SJSA1 (cell line): ENCODE data around the gene IL25. TPM values are rescaled to one million over a fixed set of nuclear protein-coding genes. Genes with fewer than 3 reads are reported as not detected.
"Not testable (repeated sequence)": the region's sequence is repeated elsewhere in the genome, so short reads cannot be mapped to it uniquely, and the experiment has no call there.

Source experiments
- DNase-seq, 2 experiments: peaks; one replicate each; pipeline ENCODE4 v3.0.0-alpha.2; 2015 to 2020; ENCODE audit warnings: low spot score in 2 of 2, low read depth in 1 of 2
- H3K27ac ChIP-seq: fragments of 250-450 bp; sonication (Bioruptor Pico); 2 replicates; pipeline ENCODE4 v1.5.1; 2020; ENCODE audit warnings: mild to moderate bottlenecking, moderate library complexity
- H3K27me3 ChIP-seq: fragments of 250-450 bp; sonication (Bioruptor Pico); replicated peaks from 2 replicates; pipeline ENCODE4 v1.5.1; 2020; ENCODE audit warnings: mild to moderate bottlenecking, moderate library complexity
- H3K36me3 ChIP-seq: fragments of 250-450 bp; sonication (Bioruptor Pico); 2 replicates; pipeline ENCODE4 v1.5.1; 2020; ENCODE audit warnings: mild to moderate bottlenecking
- H3K4me1 ChIP-seq: fragments of 250-450 bp; sonication (Bioruptor Pico); replicated peaks from 2 replicates; pipeline ENCODE4 v1.6.1; 2021; ENCODE audit warnings: mild to moderate bottlenecking
- H3K4me3 ChIP-seq: fragments of 250-450 bp; sonication (Bioruptor Pico); 2 replicates; pipeline ENCODE4 v1.5.1; 2020; ENCODE audit warnings: mild to moderate bottlenecking
- H3K9me3 ChIP-seq: fragments of 250-450 bp; sonication (Bioruptor Pico); replicated peaks from 2 replicates; pipeline ENCODE4 v1.5.1; 2020; ENCODE audit warnings: mild to moderate bottlenecking
- total RNA-seq: library from RNA; depleted of rRNA; stranded (reverse); fragments of >200 nt; shearing (Covaris generic); gene quantifications from 2 replicates; pipeline ENCODE4 v1.2.3, GENCODE V29; 2014

IL25 gene
- total RNA-seq, 1 experiment from 2014 or later, result not detected

DNA sequence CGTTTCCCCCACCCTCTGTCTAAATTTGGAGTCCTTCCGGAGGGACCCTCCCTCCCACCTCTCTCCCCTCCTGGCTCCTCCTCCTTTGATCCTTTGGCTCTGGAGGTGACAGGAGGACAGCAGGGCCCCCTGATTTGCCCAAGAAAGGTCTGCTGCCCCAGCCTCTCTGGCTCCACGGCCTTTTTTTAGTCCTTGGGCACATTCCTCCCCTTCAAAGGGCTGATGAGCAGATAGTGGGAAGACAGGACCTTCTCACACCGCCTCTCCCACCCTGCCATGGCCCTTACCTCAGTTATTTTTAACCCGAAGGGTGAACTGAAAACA is 35.7 kb downstream of the IL25 start:
- peaks cover 25% of the 10 kb centered on the region for H3K27me3 ChIP-seq

DNA sequence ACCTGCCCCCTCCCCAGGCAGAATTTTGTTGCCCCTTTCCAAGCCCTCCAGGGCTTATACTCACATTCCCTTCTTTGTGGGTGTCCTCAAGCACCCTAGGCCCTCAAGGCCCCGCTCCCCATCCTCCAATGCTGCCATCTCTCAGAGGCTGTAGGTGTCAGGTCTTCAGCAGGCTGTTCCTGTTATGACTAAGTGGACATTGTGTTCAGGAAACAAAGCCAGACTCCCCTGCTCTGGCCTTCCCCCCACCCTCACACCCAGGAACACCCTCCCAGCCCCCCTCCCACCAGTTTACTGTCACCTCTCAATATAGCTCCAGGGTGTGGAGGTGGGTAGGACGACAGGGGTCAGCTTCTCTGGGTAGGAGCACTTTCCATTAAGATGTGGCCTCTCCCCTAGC is 36.9 kb downstream of the IL25 start:
- DNase-seq, result no peak
- Histone ChIP-seq H3K27ac (no peak overlapping the region), H3K36me3 (no peaks in the 10 kb centered on the region), H3K4me3 (no peak overlapping the region), H3K27me3 (peaks cover 16% of the 10 kb centered on the region), H3K9me3 (no peaks in the 10 kb centered on the region), H3K4me1 (no peaks in the 10 kb centered on the region)

More for the DNA sequence above, 35.7 kb downstream of the IL25 start:
- no peaks in the 10 kb centered on the region for H3K36me3 ChIP-seq
- H3K9me3 ChIP-seq, result no peaks in the 10 kb centered on the region
- H3K4me1 ChIP-seq, result no peaks in the 10 kb centered on the region
- no peak for DNase-seq
- H3K27ac ChIP-seq, result no peak overlapping the region
- H3K4me3 ChIP-seq, result no peak overlapping the region

DNA sequence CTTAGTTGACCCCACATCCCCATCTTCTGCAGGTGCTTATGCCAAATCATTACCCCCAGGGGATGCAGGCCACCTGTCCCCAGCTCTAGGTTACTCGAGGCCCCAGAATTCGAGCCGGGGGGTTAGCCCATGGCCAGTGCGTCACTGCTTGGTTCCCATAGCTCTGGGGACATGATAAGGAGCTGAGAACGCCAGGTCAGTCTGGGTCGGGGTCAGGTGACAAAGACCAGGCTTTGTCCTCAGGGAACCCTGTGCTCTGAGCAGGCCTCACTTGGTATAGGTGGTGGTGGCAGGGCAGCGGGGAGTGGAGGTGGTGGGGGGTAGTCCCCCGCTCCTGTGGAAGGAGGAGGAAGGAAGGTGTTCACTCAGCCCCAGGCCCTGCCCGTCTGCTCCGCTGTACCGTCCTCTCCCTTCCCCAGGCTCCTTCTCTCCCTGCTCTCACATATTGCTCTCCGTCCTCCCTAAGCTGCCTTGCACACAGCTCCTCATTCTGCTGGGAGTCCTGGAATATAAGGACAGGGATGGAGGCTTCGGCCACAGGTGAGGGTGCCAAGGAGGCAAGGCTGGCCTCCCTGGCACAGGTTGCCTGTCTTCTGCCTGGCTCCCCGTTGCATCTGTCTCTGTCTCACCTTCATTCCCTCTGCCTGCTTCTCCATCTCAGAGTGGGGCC is 37.5 kb downstream of the IL25 start:
- no peak overlapping the region for H3K4me3 ChIP-seq
- peaks cover 9% of the 10 kb centered on the region for H3K27me3 ChIP-seq
- H3K9me3 ChIP-seq, result no peaks in the 10 kb centered on the region
- no peak for DNase-seq
- no peak overlapping the region for H3K27ac ChIP-seq
- H3K4me1 ChIP-seq, result no peaks in the 10 kb centered on the region
- H3K36me3 ChIP-seq, result no peaks in the 10 kb centered on the region

DNA sequence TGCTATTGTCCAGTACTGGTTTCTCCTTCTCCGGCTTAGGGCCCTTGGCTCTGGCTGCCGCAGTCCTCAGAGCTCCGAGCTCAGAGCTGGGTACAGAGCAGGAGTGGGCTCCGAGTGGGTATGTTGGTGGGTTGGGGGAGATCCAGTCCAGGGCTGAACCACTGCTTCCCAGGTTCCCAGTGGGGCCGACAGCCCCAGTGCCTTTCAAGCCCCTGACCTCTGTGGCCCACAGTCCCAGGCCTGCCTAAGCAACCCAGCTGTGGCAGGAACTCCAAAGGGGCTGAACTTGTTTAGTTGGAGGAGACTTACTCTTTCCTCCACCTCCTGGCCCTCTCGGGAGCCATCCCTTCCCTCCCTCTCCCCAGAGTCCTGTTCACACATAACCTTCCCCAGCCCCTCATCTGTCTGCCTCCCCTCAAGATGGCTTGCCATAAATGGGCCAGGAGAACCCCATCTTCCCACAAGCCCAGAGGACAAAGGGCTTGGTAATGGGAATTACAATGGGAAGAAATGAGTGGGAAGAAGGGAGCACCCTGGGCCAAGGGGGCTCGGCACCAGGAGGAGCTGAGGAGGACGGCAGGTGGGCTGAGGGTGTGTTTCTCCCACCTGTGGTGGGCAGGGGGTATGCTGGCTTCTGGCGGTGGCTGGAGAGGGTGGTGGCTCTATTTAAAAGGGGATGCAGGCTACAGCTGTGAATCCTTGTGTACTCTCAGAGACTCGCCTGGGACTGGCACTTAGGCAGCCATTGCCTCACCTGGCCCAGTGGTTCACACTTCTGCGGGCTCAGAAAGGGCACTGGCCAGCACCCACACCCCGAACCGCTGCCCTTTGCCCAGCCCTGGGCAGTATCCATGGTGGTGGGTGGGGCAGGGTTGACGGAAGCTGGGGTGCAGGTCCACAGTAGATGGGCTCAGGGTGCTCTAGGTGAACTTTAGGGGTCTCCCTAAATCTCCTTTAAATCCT is 39.2 kb downstream of the IL25 start:
- Histone ChIP-seq H3K27me3 (peaks cover 9% of the 10 kb centered on the region), H3K4me1 (no peaks in the 10 kb centered on the region), H3K4me3 (no peak overlapping the region), H3K9me3 (no peaks in the 10 kb centered on the region), H3K27ac (no peak overlapping the region), H3K36me3 (no peaks in the 10 kb centered on the region)
- no peak for DNase-seq

DNA sequence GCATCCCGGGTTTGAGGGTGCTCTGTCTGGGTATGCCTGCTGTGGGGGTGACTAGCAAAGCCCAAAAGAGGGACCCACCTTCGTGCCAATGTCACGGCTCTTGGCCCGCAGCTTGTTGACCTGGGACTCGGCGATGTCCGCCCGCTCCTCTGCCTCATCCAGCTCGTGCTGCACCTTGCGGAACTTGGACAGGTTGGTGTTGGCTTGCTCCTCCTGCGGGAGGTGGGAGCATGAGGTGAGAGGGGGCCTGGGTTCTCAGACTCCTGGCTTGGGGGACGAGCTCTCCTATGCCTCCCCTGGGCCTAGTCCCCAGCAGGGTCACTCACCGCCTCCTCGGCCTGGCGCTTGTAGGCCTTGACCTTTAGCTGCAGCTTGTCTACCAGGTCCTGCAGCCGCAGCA is 41.1 kb downstream of the IL25 start:
- no peak overlapping the region for H3K4me3 ChIP-seq
- no peaks in the 10 kb centered on the region for H3K9me3 ChIP-seq
- H3K4me1 ChIP-seq, result no peaks in the 10 kb centered on the region
- H3K27me3 ChIP-seq, result peaks cover 7% of the 10 kb centered on the region
- H3K36me3 ChIP-seq, result no peaks in the 10 kb centered on the region
- H3K27ac ChIP-seq, result no peak overlapping the region
- no peak for DNase-seq

DNA sequence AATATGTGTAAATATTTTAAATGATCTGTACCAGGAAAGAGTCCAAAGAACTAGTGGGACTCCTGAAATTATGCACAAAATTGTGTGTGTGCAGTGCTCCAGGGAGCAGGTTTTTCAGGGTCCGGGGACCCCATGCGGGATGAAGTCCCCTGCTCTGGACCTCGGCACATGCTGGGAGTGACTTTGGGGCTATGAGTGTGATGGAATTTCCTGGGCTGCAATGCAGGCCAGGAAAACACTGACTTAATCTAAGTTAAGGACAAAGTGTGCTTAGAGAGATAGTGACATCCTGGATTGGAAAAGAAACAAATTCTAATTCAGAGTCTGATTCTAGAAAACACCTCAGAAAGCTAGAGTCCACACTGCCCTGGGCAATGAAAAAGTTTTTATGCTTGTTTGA is 41.6 kb downstream of the IL25 start:
- peaks cover 7% of the 10 kb centered on the region for H3K27me3 ChIP-seq
- H3K4me3 ChIP-seq, result no peak overlapping the region

DNA sequence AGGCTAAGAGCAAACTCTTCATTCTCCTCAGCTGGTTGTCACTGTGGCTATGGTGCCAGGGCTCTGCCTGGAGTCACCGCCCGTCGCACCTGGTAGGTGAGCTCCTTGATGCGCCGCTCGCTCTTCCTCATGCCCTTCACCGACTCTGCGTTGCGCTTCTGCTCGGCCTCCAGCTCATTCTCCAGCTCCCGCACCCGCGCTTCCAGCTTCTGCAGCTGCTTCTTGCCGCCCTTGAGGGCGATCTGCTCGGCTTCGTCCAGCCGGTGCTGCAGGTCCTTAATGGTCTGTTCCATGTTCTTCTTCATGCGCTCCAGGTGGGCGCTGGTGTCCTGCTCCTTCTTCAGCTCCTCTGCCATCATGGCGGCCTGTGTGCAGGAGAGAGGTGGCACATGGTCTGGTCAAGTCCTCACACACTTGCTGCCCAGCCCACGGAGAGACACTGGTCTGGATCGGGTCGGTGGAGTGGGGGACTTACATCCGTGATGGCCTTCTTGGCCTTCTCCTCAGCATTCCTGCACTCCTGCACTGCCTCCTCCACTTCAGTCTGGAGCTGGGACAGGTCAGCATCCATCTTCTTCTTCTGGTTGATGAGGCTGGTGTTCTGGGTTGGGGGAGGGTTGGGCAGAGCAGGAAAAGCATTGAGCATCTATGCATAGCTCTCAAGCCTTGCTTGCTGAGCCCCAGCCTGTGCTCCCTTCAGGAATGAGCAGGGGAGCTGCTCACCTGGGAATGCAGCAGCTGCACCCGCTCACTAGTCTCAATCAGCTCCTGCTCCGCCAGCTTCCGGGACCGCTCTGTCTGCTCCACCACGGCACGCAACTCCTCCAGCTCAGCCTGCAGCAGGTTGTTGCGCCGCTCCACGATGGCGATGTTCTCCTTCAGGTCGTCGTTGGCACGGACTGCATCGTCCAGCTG is 42.6 kb downstream of the IL25 start:
- Histone ChIP-seq H3K9me3 (no peaks in the 10 kb centered on the region), H3K4me1 (no peaks in the 10 kb centered on the region), H3K27ac (no peak overlapping the region), H3K4me3 (no peak overlapping the region), H3K36me3 (no peaks in the 10 kb centered on the region), H3K27me3 (peaks cover 4% of the 10 kb centered on the region)
- DNase-seq, result no peak

More for the DNA sequence above, 41.6 kb downstream of the IL25 start:
- Histone ChIP-seq H3K4me1 (no peaks in the 10 kb centered on the region), H3K36me3 (no peaks in the 10 kb centered on the region), H3K9me3 (no peaks in the 10 kb centered on the region), H3K27ac (no peak overlapping the region)
- no peak for DNase-seq

DNA sequence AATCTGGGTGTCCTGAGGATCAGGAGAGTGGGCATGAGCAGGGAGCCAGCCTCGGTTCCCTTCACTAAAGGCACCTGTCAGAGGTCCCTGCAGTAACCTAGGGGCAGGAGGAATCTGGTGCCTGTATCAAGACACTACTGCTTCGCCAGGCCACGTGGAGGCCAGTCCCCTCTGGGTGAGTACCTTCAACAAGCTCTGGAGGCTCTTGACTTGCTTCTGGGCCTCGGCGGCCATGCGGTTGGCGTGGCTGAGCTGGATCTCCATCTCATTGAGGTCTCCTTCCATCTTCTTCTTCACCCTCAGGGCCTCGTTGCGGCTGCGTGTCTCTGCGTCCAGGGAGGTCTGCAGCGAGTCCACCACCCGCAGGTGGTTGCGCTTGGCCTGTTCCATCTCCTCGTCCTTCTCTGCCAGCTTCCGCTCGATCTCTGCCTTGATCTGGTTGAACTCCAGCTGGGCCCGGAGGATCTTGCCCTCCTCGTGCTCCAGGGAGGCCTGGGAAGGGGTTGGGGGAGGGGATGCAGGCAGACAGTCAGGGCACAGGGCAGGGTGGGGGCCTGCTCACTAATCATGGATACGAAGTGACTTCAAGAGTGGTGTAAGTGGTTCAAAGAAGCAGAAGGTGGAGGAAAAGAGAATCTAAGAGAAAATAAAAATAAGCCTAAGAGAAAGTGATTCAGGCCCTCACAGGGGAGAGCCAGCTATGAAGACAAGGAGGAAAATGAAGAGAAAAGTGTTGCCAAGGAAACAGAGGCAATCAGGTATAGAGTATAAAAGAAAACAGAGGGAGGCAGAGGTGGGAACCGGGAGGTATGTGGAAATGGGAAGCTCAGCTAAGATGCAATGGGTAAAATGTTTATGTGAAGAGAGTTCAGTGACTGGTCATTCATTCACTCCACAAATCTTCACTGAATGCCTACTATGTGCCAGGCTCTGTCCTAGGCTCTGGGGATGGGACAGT is 43.5 kb downstream of the IL25 start:
- Histone ChIP-seq H3K9me3 (no peaks in the 10 kb centered on the region), H3K27ac (no peak overlapping the region), H3K4me3 (no peak overlapping the region), H3K27me3 (peaks cover 3% of the 10 kb centered on the region), H3K36me3 (no peaks in the 10 kb centered on the region), H3K4me1 (no peaks in the 10 kb centered on the region)
- DNase-seq, result no peak

DNA sequence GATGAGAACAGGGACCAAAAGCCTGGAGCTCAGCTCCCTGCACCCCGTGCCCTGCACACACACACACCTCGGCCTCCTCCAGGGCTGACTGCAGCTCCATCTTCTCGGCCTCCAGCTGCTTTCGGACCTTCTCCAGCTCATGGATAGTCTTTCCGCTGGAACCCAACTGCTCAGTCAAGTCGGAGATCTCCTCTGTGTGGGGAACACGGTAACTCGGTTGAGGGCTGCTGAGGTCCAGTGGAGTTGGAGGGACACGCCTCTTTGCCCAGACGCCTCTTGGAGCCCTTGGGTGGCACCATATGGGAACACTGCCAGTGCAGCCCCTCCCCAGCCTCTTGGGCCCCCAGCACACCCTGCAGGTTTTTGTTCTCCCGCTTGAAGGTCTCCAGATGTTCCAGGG is 44.2 kb downstream of the IL25 start:
- Histone ChIP-seq H3K27ac (no peak overlapping the region), H3K27me3 (peaks cover 3% of the 10 kb centered on the region), H3K9me3 (no peaks in the 10 kb centered on the region), H3K4me1 (no peaks in the 10 kb centered on the region), H3K4me3 (no peak overlapping the region), H3K36me3 (no peaks in the 10 kb centered on the region)
- DNase-seq, result no peak

DNA sequence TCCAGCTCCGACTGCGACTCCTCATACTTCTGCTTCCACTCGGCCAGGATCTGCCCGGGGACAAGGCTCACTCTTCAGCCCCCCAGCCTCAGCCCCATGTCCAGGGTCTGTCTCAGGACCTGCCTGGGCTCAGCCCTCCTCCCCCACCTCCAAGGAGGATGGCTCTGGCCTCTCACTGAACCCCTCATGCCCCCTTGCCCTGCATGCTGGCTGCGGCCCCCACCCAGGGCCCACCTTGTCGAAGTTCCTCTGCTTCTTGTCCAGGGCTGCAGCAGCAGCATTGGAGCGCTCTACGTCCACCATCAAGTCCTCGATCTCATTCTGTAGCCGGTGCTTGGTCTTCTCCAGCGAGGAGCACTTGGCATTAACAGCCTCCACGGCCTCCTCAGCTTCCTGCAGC is 44.7 kb downstream of the IL25 start:
- not testable (repeated sequence) for DNase-seq, H3K4me3 ChIP-seq, H3K36me3 ChIP-seq, H3K9me3 ChIP-seq, H3K27me3 ChIP-seq, H3K4me1 ChIP-seq, H3K27ac ChIP-seq

DNA sequence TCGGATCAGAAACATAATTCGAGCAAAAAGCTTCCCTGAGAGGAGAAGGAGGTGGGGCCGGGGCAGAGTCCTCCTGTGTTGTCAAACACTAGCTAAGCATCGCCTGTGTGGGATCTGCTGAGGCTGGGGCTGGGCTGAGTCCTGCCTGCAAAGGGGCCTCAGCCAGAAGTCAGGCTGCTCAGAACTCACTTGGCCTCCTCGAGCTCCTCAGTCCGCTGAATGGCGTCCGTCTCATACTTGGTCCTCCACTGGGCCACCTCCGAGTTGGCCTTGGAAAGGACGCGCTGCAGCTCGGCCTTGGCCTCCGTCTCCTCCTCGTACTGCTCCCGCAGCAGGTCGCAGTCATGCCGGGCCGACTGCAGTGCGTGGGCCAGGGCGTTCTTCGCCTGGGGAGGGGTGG is 45.4 kb downstream of the IL25 start:
- Histone ChIP-seq H3K27ac (no peak overlapping the region), H3K9me3 (no peaks in the 10 kb centered on the region), H3K4me3 (no peak overlapping the region), H3K27me3 (peaks cover 3% of the 10 kb centered on the region), H3K36me3 (no peaks in the 10 kb centered on the region), H3K4me1 (no peaks in the 10 kb centered on the region)
- DNase-seq, result no peak

DNA sequence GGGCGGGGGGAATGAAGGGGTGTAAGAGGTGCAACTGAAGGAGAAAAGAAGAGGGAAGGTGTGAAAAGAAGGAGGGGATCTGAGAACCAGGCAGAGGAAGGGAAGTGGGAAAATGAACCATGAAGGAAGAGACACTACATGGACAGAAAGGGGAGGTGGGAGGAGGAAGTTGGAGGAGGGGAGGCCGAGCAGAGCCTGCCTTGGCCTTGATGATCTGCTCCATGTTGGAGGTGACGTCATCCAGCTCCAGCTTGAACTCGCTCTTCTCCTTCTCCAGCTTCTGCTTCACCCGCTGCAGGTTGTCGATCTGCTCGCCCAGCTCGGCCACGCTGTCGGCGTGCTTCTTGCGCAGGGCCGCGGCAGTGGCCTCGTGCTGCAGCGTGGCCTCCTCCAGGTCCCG is 47.0 kb downstream of the IL25 start:
- not testable (repeated sequence) for H3K4me3 ChIP-seq, H3K36me3 ChIP-seq, H3K4me1 ChIP-seq, DNase-seq, H3K9me3 ChIP-seq, H3K27me3 ChIP-seq, H3K27ac ChIP-seq

DNA sequence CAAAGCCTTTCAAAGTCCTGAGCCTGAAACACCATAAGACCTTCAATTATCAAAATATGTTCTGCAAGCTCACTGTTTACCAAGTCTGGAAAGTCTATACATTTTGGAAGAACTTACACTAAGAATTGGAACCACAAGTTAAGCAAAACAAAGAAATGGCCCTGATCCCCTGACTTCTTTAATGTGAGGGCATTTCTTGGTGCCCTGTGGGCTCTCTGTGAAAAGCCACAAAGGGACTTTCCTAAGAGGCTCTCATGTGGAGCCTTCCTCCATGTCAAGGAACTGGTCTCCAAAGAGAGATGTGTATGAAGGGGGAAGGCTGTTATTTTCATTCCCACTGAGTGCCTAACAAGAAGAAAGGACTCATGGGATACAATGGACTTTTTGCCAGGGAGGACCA is 49.0 kb downstream of the IL25 start:
- H3K4me1 ChIP-seq, result no peaks in the 10 kb centered on the region
- DNase-seq, result no peak
- no peak overlapping the region for H3K4me3 ChIP-seq
- H3K9me3 ChIP-seq, result no peaks in the 10 kb centered on the region
- H3K27me3 ChIP-seq, result peaks cover 3% of the 10 kb centered on the region; the same call in 1 of the 2 replicates
- no peak overlapping the region for H3K27ac ChIP-seq
- no peaks in the 10 kb centered on the region for H3K36me3 ChIP-seq
